ENCODE results near the gene DYNC1H1.

The DYNC1H1 gene

DNA sequence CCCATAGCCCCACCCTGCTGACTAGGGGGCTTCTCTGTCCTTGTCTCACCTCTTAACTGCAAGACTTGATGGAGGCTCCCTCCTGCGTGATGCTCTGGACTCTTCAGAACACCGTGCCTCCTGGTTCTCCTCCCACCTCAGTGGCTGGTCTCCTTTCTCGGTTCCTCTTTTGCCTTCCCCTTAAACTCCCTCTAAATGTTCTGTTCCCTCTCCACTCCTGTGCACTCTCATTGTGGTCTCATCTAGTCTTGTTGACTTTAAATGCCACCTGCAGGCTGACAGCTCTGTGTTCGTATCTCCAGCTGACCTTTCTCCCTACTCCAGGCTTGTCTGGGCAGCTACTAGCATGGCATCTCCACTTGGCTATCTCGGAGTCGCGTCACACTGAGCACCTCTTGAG lies 28.3 kb downstream of the DYNC1H1 start:
- no peak for DNase-seq (ENCODE audit: low read depth in 2 of 2)

DNA sequence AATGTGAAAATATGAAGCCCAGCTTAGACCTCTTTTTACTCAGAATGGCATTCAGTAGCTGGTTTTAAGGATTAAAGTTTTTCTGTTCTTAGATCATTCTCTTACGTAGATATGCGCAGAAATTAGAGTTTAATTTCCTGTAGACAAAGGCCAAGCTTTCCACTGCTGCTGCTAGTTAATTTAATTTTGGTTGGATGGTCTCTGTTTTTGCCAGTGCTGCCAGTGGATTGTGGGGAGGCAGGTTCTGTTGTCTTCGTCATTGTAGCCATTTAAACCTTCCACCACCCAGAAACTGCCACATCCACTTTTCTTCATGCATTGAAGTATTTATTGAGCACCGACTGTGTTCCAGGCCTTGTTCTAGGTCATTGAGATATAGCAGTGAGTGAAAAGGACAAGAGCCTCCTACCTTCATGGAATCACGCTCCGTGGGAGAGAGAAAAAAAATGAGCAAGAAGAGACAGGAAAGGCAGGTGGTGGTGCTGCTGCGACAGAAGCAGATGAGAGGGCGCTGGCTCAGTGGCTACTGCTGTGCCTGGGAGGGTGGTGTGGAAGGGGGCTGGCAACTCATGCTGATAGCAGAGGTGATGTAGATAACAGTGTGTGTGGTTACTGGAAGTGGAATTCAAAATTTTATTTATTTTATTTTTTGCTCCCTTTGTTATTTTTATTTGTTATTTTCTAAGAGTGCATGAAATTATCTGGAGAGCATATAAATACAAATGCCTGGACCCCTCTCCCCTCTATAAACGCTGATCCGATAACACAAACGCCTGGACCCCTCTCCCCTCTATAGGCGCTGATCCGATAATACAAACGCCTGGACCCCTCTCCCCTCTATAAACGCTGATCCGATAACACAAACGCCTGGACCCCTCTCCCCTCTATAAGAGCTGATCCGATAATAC lies 33.3 kb downstream of the DYNC1H1 start:
- DNase-seq (ENCODE audit: low read depth in 2 of 2), result no peak

DNA sequence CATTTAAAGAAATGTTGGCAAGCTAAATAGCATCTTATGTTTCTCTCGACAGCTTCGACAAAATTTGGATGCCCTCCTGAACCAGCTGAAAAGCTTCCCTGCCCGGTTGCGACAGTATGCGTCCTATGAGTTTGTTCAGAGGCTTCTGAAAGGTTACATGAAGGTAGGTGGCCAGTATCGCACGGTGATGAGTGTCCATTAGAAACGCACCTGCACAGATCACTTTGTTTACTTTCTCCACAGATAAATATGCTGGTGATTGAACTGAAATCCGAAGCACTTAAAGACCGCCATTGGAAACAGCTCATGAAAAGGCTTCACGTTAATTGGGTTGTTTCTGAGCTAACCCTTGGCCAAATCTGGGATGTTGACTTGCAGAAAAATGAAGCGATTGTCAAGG lies 36.5 kb downstream of the DYNC1H1 start:
- DNase-seq (ENCODE audit: low read depth in 2 of 2), result no peak

DNA sequence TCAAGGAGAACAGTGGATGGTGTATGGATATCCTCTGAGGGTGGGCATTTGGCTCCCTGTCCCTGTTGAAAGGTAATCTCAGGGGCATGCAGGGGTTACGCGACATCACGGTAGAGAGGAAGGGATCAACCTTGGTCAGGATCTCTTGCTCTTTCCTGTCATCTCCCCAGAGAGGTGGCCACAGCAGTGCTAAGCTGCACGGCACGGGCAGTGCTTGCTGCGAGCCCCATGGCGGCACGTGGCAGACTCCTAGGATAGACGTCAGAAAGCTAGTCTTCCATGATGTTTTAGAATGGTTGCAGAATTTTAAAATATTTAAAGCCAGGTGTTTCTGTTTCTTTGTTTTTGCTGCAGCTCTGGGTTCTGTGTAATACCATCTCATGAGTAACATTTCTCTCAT lies 41.0 kb downstream of the DYNC1H1 start:
- DNase-seq (ENCODE audit: low read depth in 2 of 2), result no peak

DNA sequence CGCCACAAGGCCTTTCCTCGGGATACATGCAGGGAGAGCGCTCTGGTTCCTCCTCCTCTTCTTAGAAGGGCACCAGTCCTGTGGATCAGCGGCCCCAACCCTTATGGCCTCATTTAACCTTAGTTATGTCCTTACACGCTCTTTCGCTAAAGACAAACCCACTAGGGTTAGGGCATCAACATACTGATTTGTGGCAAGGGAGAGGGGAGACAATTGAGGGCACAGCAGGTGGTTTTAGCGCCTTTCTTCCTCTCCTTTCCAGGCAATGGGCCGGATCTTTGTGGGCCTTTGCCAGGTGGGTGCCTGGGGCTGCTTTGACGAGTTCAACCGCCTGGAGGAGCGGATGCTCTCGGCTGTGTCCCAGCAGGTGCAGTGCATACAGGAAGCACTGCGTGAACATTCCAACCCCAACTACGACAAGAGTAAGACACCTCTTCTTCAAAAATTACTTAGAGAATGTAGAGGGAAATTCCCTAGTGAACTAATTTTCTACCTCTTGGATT lies 43.6 kb downstream of the DYNC1H1 start:
- DNase-seq (ENCODE audit: low read depth in 2 of 2), result no peak

DNA sequence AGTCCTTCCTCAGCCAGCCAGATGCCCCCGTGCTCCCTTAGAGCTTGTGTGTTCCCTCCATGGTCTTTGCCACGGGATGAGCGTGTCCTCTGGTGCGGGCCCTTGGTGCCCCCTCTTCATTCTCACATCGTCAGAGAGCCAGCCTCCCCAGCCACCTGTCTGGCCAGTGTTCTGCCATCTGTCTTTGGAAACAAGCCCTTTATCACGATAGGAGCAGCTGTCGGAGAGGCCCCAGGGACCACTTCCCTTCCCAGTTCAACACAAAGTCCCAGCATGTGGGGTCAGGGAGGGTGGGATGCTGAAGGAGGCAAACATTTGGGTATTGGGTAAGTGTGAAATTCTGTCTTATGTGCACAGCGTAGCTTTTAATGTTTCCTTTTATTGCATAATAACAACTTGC lies 44.5 kb downstream of the DYNC1H1 start:
- no peak for DNase-seq (ENCODE audit: low read depth in 2 of 2)

DNA sequence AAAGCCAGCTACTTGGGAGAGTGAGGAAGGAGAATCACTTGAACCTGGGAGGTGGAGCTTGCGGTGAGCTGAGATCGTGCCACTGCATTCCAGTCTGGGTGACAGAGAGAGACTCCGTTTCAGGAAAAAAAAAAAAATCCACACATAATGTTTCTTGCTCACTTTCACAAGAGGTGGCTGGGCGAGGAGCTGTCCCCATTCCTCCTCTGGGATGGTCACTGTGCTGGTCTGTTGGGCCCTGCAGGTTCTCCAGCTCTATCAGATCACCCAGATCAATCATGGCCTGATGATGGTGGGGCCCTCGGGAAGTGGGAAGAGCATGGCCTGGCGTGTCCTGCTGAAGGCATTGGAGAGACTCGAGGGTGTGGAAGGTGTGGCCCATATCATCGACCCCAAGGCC lies 47.3 kb downstream of the DYNC1H1 start:
- DNase-seq (ENCODE audit: low read depth in 2 of 2), result no peak

DNA sequence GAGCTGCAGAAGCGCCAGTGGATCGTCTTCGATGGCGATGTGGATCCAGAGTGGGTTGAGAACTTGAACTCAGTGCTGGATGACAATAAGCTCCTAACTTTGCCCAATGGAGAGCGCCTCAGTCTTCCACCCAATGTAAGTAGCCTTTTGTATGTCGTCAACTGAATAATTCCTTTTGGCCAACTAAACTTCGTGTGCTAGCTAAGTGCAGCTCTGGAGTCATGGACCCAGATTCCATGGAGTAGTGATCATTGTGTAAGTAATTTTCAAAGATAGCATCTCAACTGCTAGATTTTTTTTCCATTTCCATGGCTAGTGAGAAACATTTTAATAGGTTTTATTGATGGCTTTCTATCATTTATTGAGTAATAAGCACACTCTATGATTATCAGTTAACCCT lies 48.0 kb downstream of the DYNC1H1 start:
- DNase-seq (ENCODE audit: low read depth in 2 of 2), result no peak

DNA sequence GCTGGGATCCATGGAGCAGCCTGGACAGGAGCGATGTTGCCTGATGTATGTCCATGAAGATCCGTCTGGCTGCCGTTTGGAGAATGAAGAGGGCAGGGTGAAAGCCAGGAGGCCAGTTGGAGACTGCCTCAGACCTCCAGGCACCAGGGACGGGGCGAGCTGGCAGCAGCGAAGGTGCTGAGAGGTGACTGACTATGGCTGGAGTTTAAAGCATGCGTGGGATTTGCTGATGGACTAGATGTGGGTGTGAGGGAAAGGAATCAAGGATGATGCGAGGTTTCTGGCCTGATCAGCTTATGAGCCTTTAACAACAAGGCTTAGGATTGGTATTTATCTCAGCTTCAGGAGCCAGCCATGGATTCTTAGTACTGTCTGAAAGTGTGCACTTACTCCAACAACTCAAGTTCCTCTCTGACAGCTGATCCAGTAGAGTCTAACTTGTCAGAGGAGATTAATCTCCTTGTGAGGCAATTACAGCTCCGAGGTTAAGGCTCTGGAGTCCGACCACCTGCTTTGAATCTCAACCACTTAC lies 49.4 kb downstream of the DYNC1H1 start:
- DNase-seq (ENCODE audit: low read depth in 2 of 2), result no peak

DNA sequence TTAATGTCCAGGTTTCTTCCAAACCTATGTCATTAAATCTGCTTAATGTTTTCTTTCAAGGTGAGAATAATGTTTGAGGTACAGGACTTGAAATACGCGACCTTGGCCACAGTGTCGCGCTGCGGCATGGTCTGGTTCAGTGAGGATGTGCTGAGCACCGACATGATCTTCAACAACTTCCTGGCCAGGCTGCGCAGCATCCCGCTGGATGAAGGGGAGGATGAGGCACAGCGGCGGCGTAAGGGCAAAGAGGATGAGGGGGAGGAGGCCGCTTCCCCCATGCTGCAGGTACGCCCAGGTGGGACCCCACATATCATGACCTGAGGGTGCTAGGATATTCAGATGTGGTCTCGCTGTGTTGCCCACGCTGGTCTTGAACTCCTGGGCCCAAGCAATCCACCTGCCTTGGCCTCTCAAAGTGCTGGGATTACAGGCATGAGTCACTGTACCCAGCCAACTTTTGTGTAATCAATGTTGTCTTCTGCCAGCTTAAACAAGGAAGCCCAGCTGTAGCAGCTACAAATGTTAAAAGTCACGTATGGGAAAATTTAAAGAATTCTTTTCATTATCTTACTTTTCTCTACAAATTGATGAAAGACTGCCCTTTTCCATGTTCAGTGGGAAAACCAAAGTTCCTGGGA lies 50.8 kb downstream of the DYNC1H1 start:
- DNase-seq (ENCODE audit: low read depth in 2 of 2), result no peak

DNA sequence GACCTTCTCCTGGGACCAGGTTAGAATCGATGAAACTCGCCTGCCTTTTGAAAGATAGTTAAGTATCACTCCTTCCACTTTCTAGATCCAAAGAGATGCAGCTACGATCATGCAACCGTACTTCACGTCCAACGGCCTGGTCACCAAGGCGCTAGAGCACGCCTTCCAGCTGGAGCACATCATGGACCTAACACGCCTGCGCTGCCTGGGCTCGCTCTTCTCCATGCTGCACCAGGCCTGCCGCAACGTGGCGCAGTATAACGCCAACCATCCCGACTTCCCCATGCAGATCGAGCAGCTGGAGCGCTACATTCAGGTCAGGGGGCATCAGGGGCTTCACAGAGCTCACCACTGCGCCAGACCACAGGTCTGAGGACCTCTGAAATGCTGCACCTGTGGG lies 51.4 kb downstream of the DYNC1H1 start:
- DNase-seq (ENCODE audit: low read depth in 2 of 2), result no peak

DNA sequence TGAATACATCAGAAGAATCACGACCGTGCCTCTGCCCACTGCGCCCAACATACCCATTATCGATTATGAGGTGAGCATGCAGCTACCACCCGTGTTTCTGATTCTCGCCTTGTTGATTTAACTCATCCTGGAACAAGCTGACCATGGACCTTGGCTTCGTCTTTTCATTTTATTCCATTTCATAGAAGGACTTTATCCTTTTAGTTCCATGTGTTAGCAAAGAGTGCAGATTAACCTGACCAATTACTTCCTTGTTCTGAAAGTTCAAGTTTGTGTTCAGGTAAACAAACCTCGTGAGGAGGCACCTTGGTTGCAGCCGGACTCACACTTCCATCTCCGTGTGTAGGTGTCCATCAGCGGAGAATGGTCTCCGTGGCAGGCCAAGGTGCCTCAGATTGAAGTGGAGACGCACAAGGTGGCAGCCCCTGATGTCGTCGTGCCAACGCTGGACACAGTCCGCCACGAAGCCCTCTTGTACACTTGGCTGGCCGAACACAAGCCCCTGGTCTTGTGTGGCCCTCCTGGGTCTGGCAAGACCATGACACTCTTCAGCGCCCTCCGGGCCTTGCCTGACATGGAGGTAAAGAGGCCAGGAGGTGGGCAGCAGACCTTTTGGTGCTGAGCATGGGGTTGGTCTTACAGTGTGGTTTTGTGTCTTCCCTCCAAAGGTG lies 52.2 kb downstream of the DYNC1H1 start:
- no peak for DNase-seq (ENCODE audit: low read depth in 2 of 2)

DNA sequence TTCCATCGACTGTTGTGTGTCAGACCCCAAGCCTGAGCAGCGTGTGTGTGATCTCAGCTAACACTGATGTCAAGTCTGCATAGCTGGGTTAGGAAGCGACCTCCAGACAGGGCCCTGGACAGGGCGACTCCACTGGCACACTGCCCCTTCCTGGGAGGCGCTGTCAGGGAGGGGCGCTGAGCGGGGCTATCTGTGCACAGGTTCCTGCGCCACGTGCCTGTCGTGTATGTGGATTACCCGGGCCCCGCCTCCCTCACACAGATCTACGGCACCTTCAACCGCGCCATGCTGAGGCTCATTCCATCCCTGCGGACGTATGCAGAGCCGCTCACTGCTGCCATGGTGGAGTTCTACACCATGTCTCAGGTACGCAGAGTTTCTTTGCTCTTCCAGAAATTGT lies 53.9 kb downstream of the DYNC1H1 start:
- no peak for DNase-seq (ENCODE audit: low read depth in 2 of 2)

DNA sequence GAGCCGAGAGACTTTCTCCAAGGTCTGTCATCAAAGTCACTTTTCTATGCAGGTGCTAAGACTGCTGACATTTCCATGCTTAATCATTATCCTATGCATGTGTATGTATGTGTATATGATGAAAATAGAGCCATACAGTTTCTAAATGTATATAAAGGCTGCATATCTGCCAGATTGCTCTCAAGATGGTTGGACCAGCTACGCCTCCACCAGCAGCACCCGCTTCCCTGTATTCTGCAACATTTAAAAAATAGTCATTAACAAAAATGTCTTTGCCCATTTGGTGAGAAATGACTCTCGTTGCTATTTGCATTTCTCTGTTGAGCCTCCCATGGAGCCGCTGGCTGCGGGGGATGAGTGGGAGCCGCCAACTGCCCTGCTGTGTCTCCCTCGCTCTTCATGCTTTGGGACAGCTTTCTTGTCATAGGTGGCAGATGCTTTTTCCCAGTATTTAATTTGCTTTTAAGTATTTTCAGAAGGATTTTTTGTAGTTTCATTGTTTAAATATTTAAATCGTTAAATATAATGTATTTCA lies 54.7 kb downstream of the DYNC1H1 start:
- no peak for DNase-seq (ENCODE audit: low read depth in 2 of 2)

DNA sequence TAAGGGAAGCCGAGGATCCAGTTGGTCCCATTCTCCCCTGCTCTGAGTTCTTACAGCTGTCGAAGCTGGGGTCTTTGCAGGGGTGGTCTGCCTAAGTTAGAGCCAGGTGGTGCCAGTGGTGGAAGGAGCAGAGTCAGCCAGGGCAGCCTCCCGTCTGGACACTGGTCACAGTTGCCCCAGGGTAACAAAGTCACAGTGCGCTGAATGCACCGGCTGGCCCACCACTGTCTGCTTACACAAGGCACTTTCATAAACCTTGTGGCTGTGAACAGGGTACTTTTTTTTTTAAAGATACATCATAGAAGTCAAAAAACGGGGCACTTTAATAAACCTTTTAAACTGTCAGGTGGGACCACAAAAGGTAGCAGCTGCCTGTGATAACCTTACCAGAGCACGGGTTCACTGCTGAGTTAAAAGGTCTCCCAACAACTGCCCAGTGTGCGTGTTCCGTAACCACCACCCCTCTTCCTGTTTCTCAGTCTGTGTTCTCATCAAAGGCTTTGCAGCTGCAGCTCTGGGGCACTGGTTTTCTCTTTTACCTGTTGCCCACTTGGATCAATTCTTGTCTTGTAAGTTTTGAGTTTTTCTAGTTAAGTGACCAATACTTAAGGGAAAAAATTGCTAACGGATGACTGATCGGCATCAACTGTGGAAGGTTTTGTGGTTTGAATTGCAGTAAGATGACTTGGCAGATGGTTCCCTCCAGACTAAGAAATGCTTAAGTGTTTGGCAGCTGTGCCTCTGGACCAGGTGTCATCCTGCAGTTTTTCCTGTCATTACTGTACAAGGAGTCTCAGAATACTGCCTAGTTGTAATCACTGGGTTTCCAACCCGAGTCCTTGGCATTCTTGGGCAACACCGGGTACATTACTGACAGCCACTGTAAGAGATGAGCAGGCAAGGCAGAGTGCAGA lies 55.9 kb downstream of the DYNC1H1 start:
- peak; percentile 45 to 67 for DNase-seq (ENCODE audit: low read depth in 2 of 2)

DNA sequence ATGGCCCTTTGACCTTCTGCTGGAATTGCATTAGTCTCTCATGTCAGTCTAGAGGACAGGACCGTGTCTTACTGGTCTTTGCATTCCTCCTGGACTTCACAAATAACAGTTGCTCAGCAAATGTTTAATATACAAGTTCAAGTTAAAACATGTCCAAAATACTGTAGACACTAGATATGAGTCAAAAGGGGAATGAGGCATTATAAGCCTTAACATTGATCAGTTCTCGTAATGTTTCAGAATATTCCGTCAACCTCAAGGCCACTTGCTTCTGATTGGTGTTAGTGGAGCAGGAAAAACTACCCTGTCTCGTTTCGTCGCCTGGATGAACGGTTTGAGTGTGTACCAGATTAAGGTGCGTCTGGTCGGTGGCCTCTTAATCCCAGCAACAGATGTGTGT lies 62.6 kb downstream of the DYNC1H1 start:
- DNase-seq (ENCODE audit: low read depth in 2 of 2), result no peak

DNA sequence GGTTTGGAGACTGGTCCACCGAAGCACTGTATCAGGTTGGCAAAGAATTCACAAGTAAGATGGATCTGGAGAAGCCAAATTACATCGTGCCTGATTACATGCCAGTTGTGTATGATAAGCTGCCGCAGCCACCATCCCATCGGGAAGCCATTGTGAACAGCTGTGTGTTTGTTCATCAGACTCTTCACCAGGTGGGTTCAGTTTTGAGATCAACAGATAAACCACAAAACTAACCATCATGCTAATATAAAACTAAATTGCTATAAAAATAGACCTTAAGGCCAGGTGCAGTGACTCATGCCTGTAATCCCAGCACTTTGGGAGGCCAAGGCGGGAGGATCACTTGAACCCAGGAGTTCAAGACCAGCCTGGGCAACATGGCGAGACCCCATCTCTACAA lies 63.6 kb downstream of the DYNC1H1 start:
- DNase-seq (ENCODE audit: low read depth in 2 of 2), result no peak

DNA sequence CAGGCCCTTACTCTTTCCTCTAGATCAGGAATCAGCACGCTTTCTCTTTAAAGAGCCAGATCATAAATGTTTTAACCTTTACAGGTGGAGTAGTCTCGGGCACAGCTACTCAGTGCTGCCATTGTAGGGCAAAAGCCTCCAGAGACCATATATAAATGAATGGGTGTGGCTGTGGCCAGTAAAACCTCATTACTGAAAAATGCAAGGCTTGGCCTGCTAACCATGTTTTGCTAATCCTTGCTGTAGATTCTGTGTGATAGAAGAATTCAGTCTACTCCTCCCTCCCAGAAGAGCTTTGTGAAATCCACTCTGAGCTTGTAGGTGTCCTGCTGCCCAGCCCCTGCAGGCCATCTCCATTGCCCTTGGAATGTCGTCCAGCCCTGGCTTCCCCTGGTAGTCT lies 64.4 kb downstream of the DYNC1H1 start:
- DNase-seq (ENCODE audit: low read depth in 2 of 2), result no peak

DNA sequence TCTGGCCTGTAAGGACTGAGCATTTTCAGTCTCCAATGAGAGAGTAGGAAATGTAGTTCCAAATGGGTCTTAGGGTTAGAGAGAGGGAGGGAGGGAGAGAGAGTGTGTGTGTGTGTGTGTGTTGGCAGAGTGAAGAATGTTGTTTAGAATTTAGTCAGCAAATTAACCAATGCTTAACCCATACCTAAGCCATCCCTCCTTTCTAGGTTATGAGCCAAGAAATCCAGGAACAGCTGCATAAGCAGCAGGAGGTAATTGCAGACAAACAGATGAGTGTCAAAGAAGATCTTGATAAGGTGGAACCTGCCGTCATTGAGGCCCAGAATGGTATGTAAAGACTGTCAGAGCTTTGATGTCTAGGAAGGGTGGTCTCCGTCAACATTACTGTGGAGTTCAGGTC lies 65.6 kb downstream of the DYNC1H1 start:
- no peak for DNase-seq (ENCODE audit: low read depth in 2 of 2)

DNA sequence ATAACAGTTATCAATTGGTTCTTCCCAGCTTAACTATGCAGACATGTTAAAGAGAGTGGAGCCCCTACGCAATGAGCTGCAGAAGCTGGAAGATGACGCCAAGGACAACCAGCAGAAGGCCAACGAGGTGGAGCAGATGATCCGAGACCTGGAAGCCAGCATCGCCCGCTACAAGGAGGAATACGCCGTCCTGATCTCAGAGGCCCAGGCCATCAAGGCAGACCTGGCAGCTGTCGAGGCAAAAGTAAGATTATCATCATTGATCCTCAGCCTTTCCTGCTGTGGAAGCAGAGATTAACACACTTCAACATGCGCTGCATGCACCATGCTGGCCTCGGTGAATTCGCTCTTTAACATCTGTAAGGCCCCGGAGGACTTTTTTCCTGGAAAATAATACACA lies 68.9 kb downstream of the DYNC1H1 start:
- DNase-seq (ENCODE audit: low read depth in 2 of 2), result no peak

DNA sequence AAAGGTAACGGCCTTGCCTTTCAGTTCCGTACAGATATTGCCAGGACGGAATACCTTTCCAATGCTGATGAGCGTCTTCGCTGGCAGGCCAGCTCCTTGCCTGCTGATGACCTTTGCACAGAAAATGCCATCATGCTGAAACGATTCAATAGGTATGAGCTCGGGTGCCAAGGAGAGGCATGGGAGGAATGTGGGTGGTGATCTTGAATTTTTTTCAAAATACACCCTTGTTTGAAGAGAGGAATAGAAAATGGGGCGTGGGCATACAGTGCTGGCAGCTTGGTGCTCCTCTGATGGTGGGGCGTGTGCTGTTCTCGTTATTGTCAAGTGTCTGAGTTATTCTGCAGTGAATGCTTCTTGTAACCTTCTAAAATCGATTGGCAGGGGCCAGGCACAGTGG lies 69.9 kb downstream of the DYNC1H1 start:
- DNase-seq (ENCODE audit: low read depth in 2 of 2), result no peak

Data from stimulated activated CD8-positive, alpha-beta memory T cell treated with anti-CD3 and anti-CD28 coated beads, Interleukin-15, amount 100 ng/mL, for 48 hours (primary cell).